Mesenchymal stem cell (in vitro differentiated cells and primary cell): Measurements from ENCODE around the gene HYCC1.

ENCODE experiments used
- DNase-seq: peaks from one replicate; pipeline ENCODE4 v3.0.0-alpha.2; 2013
- H2AFZ ChIP-seq: one replicate; pipeline ENCODE4 v1.6.1; 2013; ENCODE audit warnings: low read depth, mild to moderate bottlenecking, control low read depth, inconsistent platforms, low read length, moderate library complexity
- H2AK5ac ChIP-seq: 2 replicates; pipeline ENCODE4 v1.6.1; 2013; ENCODE audit warnings: low read length, moderate library complexity, mild to moderate bottlenecking, inconsistent platforms; ENCODE audit not compliant: severe bottlenecking
- H2BK120ac ChIP-seq: one replicate; pipeline ENCODE4 v1.6.1; 2013; ENCODE audit warnings: low read depth, mild to moderate bottlenecking, inconsistent platforms, low read length, moderate library complexity
- H2BK12ac ChIP-seq, 2 experiments: one replicate each; pipeline ENCODE4 v1.6.1; 2013; ENCODE audit warnings: inconsistent platforms in 2 of 2, low read length in 2 of 2, mild to moderate bottlenecking in 2 of 2, moderate library complexity in 2 of 2, control low read depth in 1 of 2
- H2BK15ac ChIP-seq: one replicate; pipeline ENCODE4 v1.6.1; 2013; ENCODE audit warnings: mild to moderate bottlenecking, low read depth, inconsistent platforms; ENCODE audit not compliant: poor library complexity, severe bottlenecking
- H2BK5ac ChIP-seq: 2 replicates; pipeline ENCODE4 v1.6.1; 2013; ENCODE audit warnings: low read depth, mild to moderate bottlenecking, low read length, control low read depth, inconsistent platforms; ENCODE audit not compliant: poor library complexity, severe bottlenecking
- H3K14ac ChIP-seq, 2 experiments: one replicate each; pipeline ENCODE4 v1.6.1; 2013; ENCODE audit warnings: inconsistent platforms in 2 of 2, low read length in 2 of 2, control low read depth in 1 of 2, mild to moderate bottlenecking in 1 of 2, moderate library complexity in 1 of 2
- H3K18ac ChIP-seq, 2 experiments: one replicate each; pipeline ENCODE4 v1.6.1; 2013; ENCODE audit warnings: inconsistent platforms in 2 of 2, low read length in 2 of 2, control low read depth in 1 of 2, low read depth in 1 of 2, mild to moderate bottlenecking in 1 of 2
- H3K23ac ChIP-seq, 2 experiments: one replicate each; pipeline ENCODE4 v1.6.1; 2013; ENCODE audit warnings: inconsistent platforms in 2 of 2, low read length in 2 of 2, mild to moderate bottlenecking in 2 of 2, moderate library complexity in 2 of 2, control low read depth in 1 of 2
- H3K27ac ChIP-seq: 2 replicates; pipeline ENCODE4 v1.5.1; 2013; ENCODE audit warnings: mild to moderate bottlenecking, moderate library complexity, low read length, control low read depth, inconsistent platforms; ENCODE audit not compliant: poor library complexity, severe bottlenecking
- H3K27me3 ChIP-seq, 2 experiments: 2 replicates each; pipeline versions ENCODE4 v1.6.1 to v1.7.0; 2013; ENCODE audit warnings: low read length in 2 of 2, mild to moderate bottlenecking in 2 of 2, moderate library complexity in 2 of 2, control low read depth in 1 of 2, inconsistent platforms in 1 of 2; ENCODE audit not compliant: control insufficient read depth in 1 of 2, insufficient read depth in 1 of 2
- H3K36me3 ChIP-seq, 2 experiments: 2 replicates each; pipeline versions ENCODE4 v1.6.1 to v1.7.0; 2013; ENCODE audit warnings: low read length in 2 of 2, control low read depth in 1 of 2, inconsistent platforms in 1 of 2, low read depth in 1 of 2, mild to moderate bottlenecking in 1 of 2; ENCODE audit not compliant: insufficient read depth in 2 of 2, control insufficient read depth in 1 of 2
- H3K4ac ChIP-seq, 2 experiments: one replicate each; pipeline ENCODE4 v1.6.1; 2013; ENCODE audit warnings: inconsistent platforms in 2 of 2, low read length in 2 of 2, mild to moderate bottlenecking in 2 of 2, moderate library complexity in 2 of 2, control low read depth in 1 of 2, low read depth in 1 of 2
- H3K4me1 ChIP-seq: 2 replicates; pipeline ENCODE4 v1.6.1; 2013; ENCODE audit warnings: low read depth, low read length, control low read depth; ENCODE audit not compliant: control insufficient read depth, insufficient read depth
- H3K4me2 ChIP-seq: 2 replicates; pipeline ENCODE4 v1.6.1; 2013; ENCODE audit warnings: low read length, mild to moderate bottlenecking, inconsistent platforms; ENCODE audit not compliant: poor library complexity, severe bottlenecking
- H3K4me3 ChIP-seq, 2 experiments: 2 replicates each; pipeline versions ENCODE4 v1.5.1 to v1.7.0; 2013; ENCODE audit warnings: low read length in 2 of 2, mild to moderate bottlenecking in 2 of 2, control low read depth in 1 of 2, low read depth in 1 of 2; ENCODE audit not compliant: insufficient read depth in 1 of 2
- H3K79me1 ChIP-seq: replicated peaks from 2 replicates; pipeline ENCODE4 v1.6.1; 2013; ENCODE audit warnings: mild to moderate bottlenecking, control low read depth, low read length, inconsistent platforms; ENCODE audit not compliant: poor library complexity, severe bottlenecking
- H3K9ac ChIP-seq: 2 replicates; pipeline ENCODE4 v1.7.0; 2013; ENCODE audit warnings: mild to moderate bottlenecking, low read length, moderate library complexity
- H3K9me3 ChIP-seq: 2 replicates; pipeline ENCODE4 v1.7.0; 2013; ENCODE audit warnings: mild to moderate bottlenecking, low read length; ENCODE audit not compliant: control insufficient read depth
- H4K8ac ChIP-seq: one replicate; pipeline ENCODE4 v1.6.1; 2013; ENCODE audit warnings: inconsistent platforms, mild to moderate bottlenecking, low read length, moderate library complexity
- H4K91ac ChIP-seq: one replicate; pipeline ENCODE4 v1.6.1; 2013; ENCODE audit warnings: mild to moderate bottlenecking, low read length, inconsistent platforms
- WGBS: methylation state at CpG from one replicate; pipeline ENCODE4 v1.1.7; 2013; ENCODE audit warnings: mixed read lengths; 5-methylcytosine and 5-hydroxymethylcytosine counted together

The HYCC1 gene

DNA sequence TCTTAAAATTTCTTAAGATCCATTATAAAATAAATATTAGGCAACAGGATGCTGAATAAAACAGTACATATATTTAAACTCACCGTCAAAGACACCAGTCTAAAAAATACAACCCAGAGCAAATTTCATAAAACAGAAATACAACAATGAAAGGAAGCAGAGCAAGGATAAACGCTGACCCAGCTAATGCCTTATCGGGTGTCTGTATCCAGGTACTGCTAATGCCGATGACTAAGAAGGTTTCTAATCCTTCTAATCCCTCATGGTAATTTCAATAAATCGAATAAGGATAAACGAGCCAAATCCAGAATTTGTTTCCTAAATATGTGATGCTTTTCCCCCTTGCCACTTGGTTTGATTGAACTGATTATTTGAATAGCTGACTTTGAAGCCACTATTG lies 1.7 kb downstream of the HYCC1 start:
- H3K27me3 ChIP-seq: no peaks in the 10 kb centered on the region
- no peak for DNase-seq
- no peak overlapping the region for H3K4ac ChIP-seq
- no peak overlapping the region for H2BK12ac ChIP-seq
- H4K91ac ChIP-seq: no peak overlapping the region
- H3K4me3 ChIP-seq: peak overlapping the region in 1 of 2 experiments; percentile 88
- H2BK15ac ChIP-seq: no peak overlapping the region
- no peaks in the 10 kb centered on the region for H3K4me1 ChIP-seq
- H3K9me3 ChIP-seq: no peaks in the 10 kb centered on the region
- no peak overlapping the region for H3K23ac ChIP-seq
- no peak overlapping the region for H3K18ac ChIP-seq
- H3K36me3 ChIP-seq: no peaks in the 10 kb centered on the region
- 85% methylated on average over 5 of the region's 6 CpGs for WGBS
- H2AK5ac ChIP-seq: no peak overlapping the region
- H2BK120ac ChIP-seq: no peak overlapping the region
- no peak overlapping the region for H2AFZ ChIP-seq
- H3K9ac ChIP-seq: peak overlapping the region; percentile 86
- H3K27ac ChIP-seq: no peak overlapping the region
- peaks cover 3% of the 10 kb centered on the region for H3K79me1 ChIP-seq
- no peak overlapping the region for H4K8ac ChIP-seq
- H2BK5ac ChIP-seq: no peak overlapping the region
- H3K4me2 ChIP-seq: peak overlapping the region; percentile 64
- no peak overlapping the region for H3K14ac ChIP-seq

DNA sequence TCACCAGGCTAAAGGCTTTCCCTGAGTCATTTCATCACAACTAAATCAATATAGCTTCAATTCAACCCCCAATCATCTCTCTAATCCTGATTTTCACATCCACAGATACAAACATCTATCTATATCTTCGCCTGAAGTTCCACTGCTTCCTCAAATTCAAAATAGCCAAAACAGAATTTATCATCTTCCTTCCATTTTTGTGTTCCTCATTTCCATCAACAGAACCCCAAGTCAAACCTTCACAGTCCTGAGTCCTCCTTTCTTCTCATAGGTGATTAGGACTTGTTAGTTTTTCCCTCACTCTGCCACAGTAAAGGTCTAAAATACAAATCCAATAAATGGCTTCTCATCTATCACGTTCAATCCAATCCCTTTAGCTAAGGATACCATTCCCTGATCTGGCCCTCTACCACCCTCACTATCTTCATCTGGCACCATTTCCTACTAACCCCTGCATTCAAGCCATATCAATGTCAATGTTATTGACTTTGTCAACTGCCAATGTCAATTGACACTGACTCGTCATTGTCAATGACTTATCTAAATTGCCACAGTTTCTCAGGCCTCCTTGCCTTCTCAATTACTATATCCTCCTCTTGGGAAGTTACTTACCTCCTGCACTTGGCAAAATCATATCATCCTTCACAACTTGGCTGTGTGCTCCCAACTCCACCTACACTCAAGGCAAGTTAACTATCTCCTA lies 2.6 kb downstream of the HYCC1 start:
- Histone ChIP-seq H3K4me2 (no peak overlapping the region), H3K4me1 (no peaks in the 10 kb centered on the region), H2AK5ac (no peak overlapping the region), H2AFZ (no peak overlapping the region), H3K4ac (no peak overlapping the region), H2BK5ac (no peak overlapping the region), H4K8ac (no peak overlapping the region), H3K9ac (peak overlapping the region; percentile 86), H3K27me3 (no peaks in the 10 kb centered on the region), H3K14ac (no peak overlapping the region), H3K18ac (no peak overlapping the region), H2BK12ac (no peak overlapping the region), H3K27ac (no peak overlapping the region), H2BK120ac (no peak overlapping the region), H2BK15ac (no peak overlapping the region), H4K91ac (no peak overlapping the region), H3K9me3 (no peaks in the 10 kb centered on the region), H3K23ac (no peak overlapping the region), H3K4me3 (peak overlapping the region in 1 of 2 experiments; percentile 88), H3K79me1 (peaks cover 3% of the 10 kb centered on the region), H3K36me3 (no peaks in the 10 kb centered on the region)
- no peak for DNase-seq
- WGBS: 81% methylated on average over 3 of the region's 3 CpGs

DNA sequence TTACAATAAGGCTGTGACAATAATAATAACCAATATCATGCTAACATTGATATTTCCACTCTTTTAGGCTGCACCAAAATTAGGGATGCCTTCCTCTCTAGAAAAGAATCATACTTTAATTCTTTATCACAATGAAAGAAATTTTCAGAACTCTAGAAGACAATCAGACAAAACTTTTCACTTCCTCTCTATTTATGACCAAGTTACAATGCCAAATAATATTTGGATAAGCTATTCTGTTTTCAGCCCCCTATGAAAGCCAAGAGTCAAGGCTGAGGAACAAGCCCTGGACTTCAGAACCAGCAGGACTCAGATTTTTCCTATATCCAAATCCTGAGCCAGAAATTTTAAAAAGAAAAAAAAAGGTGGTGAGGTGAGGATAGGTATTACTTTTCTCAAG lies 4.6 kb downstream of the HYCC1 start:
- DNase-seq: no peak
- Histone ChIP-seq H4K91ac (no peak overlapping the region), H2AFZ (no peak overlapping the region), H3K4me2 (no peak overlapping the region), H2BK15ac (no peak overlapping the region), H3K27me3 (no peaks in the 10 kb centered on the region), H4K8ac (no peak overlapping the region), H3K79me1 (peaks cover 6% of the 10 kb centered on the region), H3K9ac (peak overlapping the region; percentile 62), H2AK5ac (no peak overlapping the region), H2BK12ac (no peak overlapping the region), H3K23ac (no peak overlapping the region), H2BK120ac (no peak overlapping the region), H3K14ac (no peak overlapping the region), H3K36me3 (no peaks in the 10 kb centered on the region), H3K18ac (no peak overlapping the region), H3K4me3 (peak overlapping the region in 1 of 2 experiments; percentile 6), H3K4ac (no peak overlapping the region), H3K9me3 (no peaks in the 10 kb centered on the region), H3K4me1 (no peaks in the 10 kb centered on the region), H3K27ac (no peak overlapping the region), H2BK5ac (no peak overlapping the region)

DNA sequence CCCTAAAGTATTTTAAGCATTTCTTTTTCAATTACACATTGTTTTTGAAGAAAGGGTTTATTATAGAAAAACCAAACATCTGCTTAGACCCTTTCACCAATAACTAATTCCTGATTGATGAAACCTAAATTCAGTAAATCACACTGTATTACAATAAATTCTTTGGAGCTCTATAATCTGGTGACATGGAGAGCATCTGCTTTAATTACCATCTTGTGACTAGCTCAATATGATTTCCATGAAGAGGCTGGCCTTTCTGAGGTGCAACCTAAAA lies 9.7 kb downstream of the HYCC1 start:
- DNase-seq: no peak
- Histone ChIP-seq H3K4ac (no peak overlapping the region), H3K79me1 (peaks cover 9% of the 10 kb centered on the region), H2AFZ (no peak overlapping the region), H3K4me2 (no peak overlapping the region), H3K14ac (no peak overlapping the region), H3K18ac (no peak overlapping the region), H3K9ac (peak overlapping the region; percentile 83), H3K4me1 (no peaks in the 10 kb centered on the region), H3K27ac (no peak overlapping the region), H3K23ac (no peak overlapping the region), H2BK120ac (no peak overlapping the region), H4K8ac (no peak overlapping the region), H2BK12ac (no peak overlapping the region), H4K91ac (no peak overlapping the region), H2BK5ac (no peak overlapping the region), H3K27me3 (no peaks in the 10 kb centered on the region), H2BK15ac (no peak overlapping the region), H3K36me3 (no peaks in the 10 kb centered on the region), H3K9me3 (no peaks in the 10 kb centered on the region), H2AK5ac (no peak overlapping the region), H3K4me3 (peak overlapping the region in 1 of 2 experiments; percentile 42)
